Nephron progenitor cell (in vitro differentiated cells): ENCODE results near the gene LRRTM2.

Experiments used
- DNase-seq: peaks from one replicate; pipeline ENCODE4 v3.0.0; 2021
- H3K27ac Mint-ChIP-seq: 2 replicates; pipeline ENCODE4 v1.8.0; 2021; ENCODE audit warnings: mild to moderate bottlenecking, moderate library complexity, mixed read lengths
- H3K27me3 Mint-ChIP-seq: 2 replicates; pipeline ENCODE4 v1.8.0; 2021; ENCODE audit warnings: mild to moderate bottlenecking, low read depth, mixed read lengths; ENCODE audit not compliant: poor library complexity
- H3K36me3 Mint-ChIP-seq: 2 replicates; pipeline ENCODE4 v1.8.0; 2021; ENCODE audit warnings: low read depth, mixed read lengths
- H3K4me1 Mint-ChIP-seq: 2 replicates; pipeline ENCODE4 v1.8.0; 2021; ENCODE audit warnings: mixed read lengths
- H3K4me3 Mint-ChIP-seq: 2 replicates; pipeline ENCODE4 v1.8.0; 2021; ENCODE audit warnings: mild to moderate bottlenecking, moderate library complexity, mixed read lengths
- H3K9me3 Mint-ChIP-seq: 2 replicates; pipeline ENCODE4 v1.8.0; 2021; ENCODE audit warnings: mild to moderate bottlenecking, moderate library complexity, mixed read lengths
- CTCF ChIP-seq: fragments of 200-600 bp; sonication (generic); IDR thresholded peaks from 2 replicates; pipeline ENCODE4 v1.5.0; 2021; ENCODE audit warnings: antibody characterized with exemption

LRRTM2 gene

GRCh38 chr5:138890644-138891043, 15.5 kb upstream of the LRRTM2 start:
- no peak for DNase-seq
- Mint-ChIP-seq H3K4me3 (no peak overlapping the region), H3K4me1 (peaks cover 9% of the 10 kb centered on the region), H3K27me3 (no peaks in the 10 kb centered on the region), H3K36me3 (peaks cover 82% of the 10 kb centered on the region), H3K9me3 (peaks cover 25% of the 10 kb centered on the region), H3K27ac (no peak overlapping the region)
- TF ChIP-seq CTCF = no peak

- no peaks in the 10 kb centered on the region for H3K27me3 Mint-ChIP-seq
- peaks cover 84% of the 10 kb centered on the region for H3K36me3 Mint-ChIP-seq
- no peak for DNase-seq
- H3K27ac Mint-ChIP-seq = no peak overlapping the region
- no peak for TF ChIP-seq CTCF
- peaks cover 25% of the 10 kb centered on the region for H3K9me3 Mint-ChIP-seq
- peaks cover 9% of the 10 kb centered on the region for H3K4me1 Mint-ChIP-seq
- no peak overlapping the region for H3K4me3 Mint-ChIP-seq
These were observed 14.9 kb upstream of the LRRTM2 start for GRCh38 chr5:138889994-138890393.

- DNase-seq = no peak
- peaks cover 13% of the 10 kb centered on the region for H3K9me3 Mint-ChIP-seq
- H3K4me3 Mint-ChIP-seq = no peak overlapping the region
- no peak for TF ChIP-seq CTCF
- no peaks in the 10 kb centered on the region for H3K27me3 Mint-ChIP-seq
- no peak overlapping the region for H3K27ac Mint-ChIP-seq
- H3K4me1 Mint-ChIP-seq = peaks cover 31% of the 10 kb centered on the region
- peaks cover 89% of the 10 kb centered on the region for H3K36me3 Mint-ChIP-seq
These were observed 9.4 kb upstream of the LRRTM2 start for GRCh38 chr5:138884554-138884953.

- no peak for TF ChIP-seq CTCF
- Mint-ChIP-seq H3K4me1 (peaks cover 31% of the 10 kb centered on the region), H3K36me3 (peaks cover 89% of the 10 kb centered on the region), H3K4me3 (no peak overlapping the region), H3K27me3 (no peaks in the 10 kb centered on the region), H3K27ac (peak overlapping the region; percentile 24), H3K9me3 (peaks cover 10% of the 10 kb centered on the region)
- no peak for DNase-seq
These were observed 9.0 kb upstream of the LRRTM2 start for GRCh38 chr5:138884094-138884493.

GRCh38 chr5:138883211-138883610, 8.1 kb upstream of the LRRTM2 start:
- Mint-ChIP-seq H3K9me3 (peaks cover 5% of the 10 kb centered on the region), H3K27me3 (no peaks in the 10 kb centered on the region), H3K27ac (peak overlapping the region; percentile 24), H3K36me3 (peaks cover 88% of the 10 kb centered on the region), H3K4me3 (no peak overlapping the region), H3K4me1 (peaks cover 31% of the 10 kb centered on the region)
- no peak for TF ChIP-seq CTCF
- no peak for DNase-seq

GRCh38 chr5:138878437-138879235, 3.5 kb upstream of the LRRTM2 start:
- Mint-ChIP-seq H3K4me1 (peaks cover 52% of the 10 kb centered on the region), H3K9me3 (peaks cover 11% of the 10 kb centered on the region), H3K36me3 (peaks cover 73% of the 10 kb centered on the region), H3K4me3 (no peak overlapping the region), H3K27me3 (no peaks in the 10 kb centered on the region), H3K27ac (no peak overlapping the region)
- no peak for TF ChIP-seq CTCF
- DNase-seq = no peak
